Central memory CD8-positive, alpha-beta T cell (primary cell): Measurements from ENCODE around the gene PCSK9.

Experiments used
- ATAC-seq: fragments of 150-1000 bp; cut with Tn5 transposase; replicated peaks from 2 replicates; pipeline ENCODE4 v1.10.0; 2022; ENCODE audit warnings: mild to moderate bottlenecking, moderate FRiP score, moderate number of reproducible peaks; ENCODE audit not compliant: poor library complexity, severe bottlenecking; ENCODE audit errors: extremely low read depth
- DNase-seq, 2 donors: peaks; one replicate each; pipeline ENCODE4 v3.0.0; 2021; ENCODE audit warnings: low spot score in 2 of 2
- H3K27ac Mint-ChIP-seq: one replicate; pipeline ENCODE4 v1.8.0; 2022; ENCODE audit warnings: low read depth, mild to moderate bottlenecking, moderate library complexity, mixed read lengths
- H3K27me3 Mint-ChIP-seq: one replicate; pipeline ENCODE4 v1.8.0; 2022; ENCODE audit warnings: mixed read lengths
- H3K36me3 Mint-ChIP-seq: one replicate; pipeline ENCODE4 v1.8.0; 2022; ENCODE audit warnings: mild to moderate bottlenecking, moderate library complexity, mixed read lengths; ENCODE audit not compliant: insufficient read depth
- H3K4me1 Mint-ChIP-seq: one replicate; pipeline ENCODE4 v1.8.0; 2022; ENCODE audit warnings: mixed read lengths
- H3K4me3 Mint-ChIP-seq: one replicate; pipeline ENCODE4 v1.8.0; 2022; ENCODE audit warnings: mild to moderate bottlenecking, moderate library complexity, mixed read lengths
- H3K9me3 Mint-ChIP-seq: one replicate; pipeline ENCODE4 v1.8.0; 2022; ENCODE audit warnings: mixed read lengths

PCSK9 gene

DNA sequence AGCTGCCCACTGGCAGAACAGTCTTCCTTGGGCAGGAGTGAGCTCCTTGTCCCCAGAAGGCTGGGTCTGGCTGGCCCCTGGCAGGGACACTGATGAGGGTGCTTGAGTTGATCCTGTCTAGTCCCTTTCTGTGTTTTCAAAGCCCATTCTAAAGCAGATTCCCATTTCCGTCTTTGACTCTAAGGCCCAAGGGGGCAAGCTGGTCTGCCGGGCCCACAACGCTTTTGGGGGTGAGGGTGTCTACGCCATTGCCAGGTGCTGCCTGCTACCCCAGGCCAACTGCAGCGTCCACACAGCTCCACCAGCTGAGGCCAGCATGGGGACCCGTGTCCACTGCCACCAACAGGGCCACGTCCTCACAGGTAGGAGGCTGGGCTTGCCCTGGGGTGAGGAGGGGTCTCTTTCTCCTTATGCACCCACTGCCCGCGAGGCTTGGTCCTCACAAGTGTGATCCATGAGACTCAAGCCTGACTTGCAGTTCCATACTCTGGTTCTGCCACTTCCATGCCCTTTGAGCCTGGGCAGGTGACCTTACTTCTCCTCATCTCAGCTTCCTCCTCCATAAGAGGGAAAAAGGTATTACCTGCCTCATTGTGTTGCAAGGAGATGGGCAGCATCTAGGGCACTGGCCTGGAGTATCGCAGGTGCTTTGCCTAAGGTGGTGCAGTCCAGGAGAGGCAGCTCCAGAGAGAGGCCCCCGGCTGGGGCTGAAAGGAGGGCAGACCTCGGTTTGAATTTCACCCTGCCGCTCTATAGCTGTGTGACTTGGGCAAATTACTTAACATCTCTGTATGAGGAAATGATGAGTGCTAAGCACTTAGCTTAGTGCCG lies 20.2 kb downstream of the PCSK9 start:
- Mint-ChIP-seq H3K27me3 (no peaks in the 10 kb centered on the region), H3K4me3 (no peak overlapping the region)

DNA sequence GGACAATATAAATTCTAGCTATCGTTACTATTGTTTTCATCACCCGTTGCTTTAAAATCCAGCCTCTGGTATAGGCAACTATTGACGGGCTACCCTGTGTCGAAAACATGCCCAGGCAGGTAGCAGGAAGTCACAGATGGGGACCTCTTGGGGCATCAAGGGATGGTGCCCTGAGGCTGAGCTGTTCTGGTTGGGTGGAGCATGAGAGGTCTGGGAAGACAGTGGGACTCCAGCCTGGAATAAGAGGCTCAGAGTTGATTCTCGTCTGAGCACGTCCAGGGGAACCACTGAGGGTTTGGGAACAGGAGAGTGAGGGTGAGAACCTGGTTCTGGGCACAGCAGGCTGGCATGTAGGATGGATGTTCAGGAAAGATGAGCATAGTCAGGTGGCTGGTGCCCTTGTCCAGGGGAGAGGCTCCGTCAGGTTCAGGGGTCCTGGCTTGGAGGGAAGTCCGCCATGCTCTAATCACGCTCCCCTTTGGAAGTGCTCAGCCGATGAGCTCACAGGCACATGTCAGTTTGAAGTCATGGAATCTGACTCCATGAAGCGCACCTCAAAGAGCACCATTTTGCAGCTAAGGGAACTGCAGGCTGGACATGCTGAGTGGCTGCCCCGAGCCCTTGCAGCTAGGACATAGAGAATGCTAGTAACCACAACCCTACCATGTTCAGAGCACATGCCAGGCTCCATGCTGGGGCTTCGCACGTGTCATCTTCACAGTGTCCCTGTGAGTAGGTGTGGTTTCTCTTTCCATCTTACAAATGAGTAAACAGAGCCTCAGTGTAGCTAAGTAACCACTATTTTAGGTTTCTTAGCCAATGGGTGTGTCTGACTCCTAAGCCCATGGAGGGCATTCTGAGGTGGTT lies 21.0 kb downstream of the PCSK9 start:
- Mint-ChIP-seq H3K27ac (no peak overlapping the region), H3K9me3 (no peaks in the 10 kb centered on the region), H3K27me3 (no peaks in the 10 kb centered on the region), H3K4me1 (no peaks in the 10 kb centered on the region), H3K4me3 (no peak overlapping the region), H3K36me3 (no peaks in the 10 kb centered on the region)
- ATAC-seq (no peak), DNase-seq (no peak)

More for the DNA sequence above, 20.2 kb downstream of the PCSK9 start:
- Mint-ChIP-seq H3K9me3 (no peaks in the 10 kb centered on the region), H3K4me1 (no peaks in the 10 kb centered on the region), H3K36me3 (no peaks in the 10 kb centered on the region), H3K27ac (no peak overlapping the region)
- no peak for DNase-seq
- ATAC-seq = no peak

DNA sequence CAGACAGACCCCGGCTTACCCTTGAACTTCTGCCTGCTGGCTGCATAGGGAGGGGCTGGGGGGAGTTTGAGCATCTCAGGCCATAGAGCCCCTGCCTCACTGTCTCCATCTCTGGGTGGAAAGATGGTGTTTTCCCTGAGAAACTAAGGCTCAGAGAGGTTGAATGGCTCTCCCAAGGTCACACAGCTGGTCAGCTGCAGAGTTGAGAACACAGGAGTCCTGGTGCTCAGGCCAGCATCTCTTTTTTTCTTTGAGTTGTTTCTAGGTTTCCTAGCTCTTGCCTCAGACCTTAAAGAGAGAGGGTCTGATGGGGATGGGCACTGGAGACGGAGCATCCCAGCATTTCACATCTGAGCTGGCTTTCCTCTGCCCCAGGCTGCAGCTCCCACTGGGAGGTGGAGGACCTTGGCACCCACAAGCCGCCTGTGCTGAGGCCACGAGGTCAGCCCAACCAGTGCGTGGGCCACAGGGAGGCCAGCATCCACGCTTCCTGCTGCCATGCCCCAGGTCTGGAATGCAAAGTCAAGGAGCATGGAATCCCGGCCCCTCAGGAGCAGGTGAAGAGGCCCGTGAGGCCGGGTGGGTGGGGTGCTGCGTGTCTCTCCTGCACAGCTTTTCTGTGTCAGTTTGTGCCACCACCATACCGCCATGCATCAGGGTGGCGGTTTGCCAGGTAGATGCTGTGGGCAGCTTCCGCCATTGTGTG lies 21.8 kb downstream of the PCSK9 start:
- Mint-ChIP-seq H3K9me3 (no peaks in the 10 kb centered on the region), H3K27me3 (no peaks in the 10 kb centered on the region), H3K27ac (no peak overlapping the region), H3K4me1 (no peaks in the 10 kb centered on the region), H3K36me3 (peaks cover 4% of the 10 kb centered on the region), H3K4me3 (no peak overlapping the region)
- DNase-seq (no peak), ATAC-seq (no peak)

DNA sequence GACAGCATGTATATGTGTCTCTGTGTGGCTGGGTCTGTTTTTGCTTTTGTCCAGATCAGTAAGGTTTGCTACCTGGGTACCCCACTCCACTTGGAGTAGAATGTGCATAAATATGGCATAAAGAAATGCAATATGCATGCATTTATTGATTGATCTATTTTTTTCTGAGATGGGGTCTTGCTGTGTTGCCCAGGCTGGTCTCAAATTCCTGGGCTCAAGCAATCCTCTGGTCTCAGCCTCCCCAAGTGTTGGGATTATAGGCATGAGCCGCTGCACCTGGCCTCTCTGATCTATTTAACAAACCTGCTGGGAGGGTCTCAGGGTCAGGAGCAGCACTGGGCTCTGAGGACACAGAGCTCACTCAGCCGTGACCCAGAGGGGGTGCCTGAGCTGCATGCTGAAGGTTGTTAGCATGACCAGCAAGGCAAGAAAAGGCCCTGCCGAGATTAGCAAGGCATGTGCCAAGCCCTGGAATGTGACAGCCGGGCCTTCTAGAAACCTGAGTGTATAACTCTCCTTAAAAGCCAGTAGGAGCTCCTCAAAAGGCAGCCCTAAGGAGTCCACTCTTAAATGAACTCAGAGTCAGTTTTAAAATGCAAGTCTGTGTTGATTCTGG lies 22.5 kb downstream of the PCSK9 start:
- no peak overlapping the region for H3K4me3 Mint-ChIP-seq

DNA sequence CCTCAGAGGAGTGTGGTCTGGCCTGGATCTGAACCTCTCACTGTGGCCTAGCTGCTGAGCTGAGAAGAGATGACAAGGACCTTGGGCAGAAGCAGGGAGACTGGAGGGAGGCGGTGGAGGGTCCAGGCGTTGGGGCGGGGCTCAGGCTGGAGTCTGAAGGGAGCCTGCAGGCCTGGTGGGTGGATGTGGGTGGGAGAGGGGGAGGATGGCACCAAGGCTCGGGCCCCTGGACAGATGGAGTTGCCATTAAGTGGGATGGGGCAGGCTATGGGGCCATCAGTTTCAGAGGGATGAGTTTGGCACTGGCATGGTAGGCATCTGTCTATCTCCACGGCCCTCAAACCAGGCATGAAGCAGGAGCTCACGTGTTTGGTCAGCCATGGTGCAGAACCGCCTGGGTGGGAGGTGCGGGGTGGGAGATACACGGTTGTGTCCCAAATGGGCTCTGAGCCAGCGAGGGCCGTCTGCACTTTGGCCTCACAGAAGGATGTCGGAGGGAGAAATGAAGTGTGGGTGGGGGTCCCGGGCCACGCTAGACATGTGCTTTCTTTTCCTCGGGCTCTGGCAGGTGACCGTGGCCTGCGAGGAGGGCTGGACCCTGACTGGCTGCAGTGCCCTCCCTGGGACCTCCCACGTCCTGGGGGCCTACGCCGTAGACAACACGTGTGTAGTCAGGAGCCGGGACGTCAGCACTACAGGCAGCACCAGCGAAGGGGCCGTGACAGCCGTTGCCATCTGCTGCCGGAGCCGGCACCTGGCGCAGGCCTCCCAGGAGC lies 23.6 kb downstream of the PCSK9 start:
- DNase-seq (no peak), ATAC-seq (no peak)
- Mint-ChIP-seq H3K9me3 (no peaks in the 10 kb centered on the region), H3K27ac (no peak overlapping the region), H3K27me3 (no peaks in the 10 kb centered on the region), H3K36me3 (peaks cover 17% of the 10 kb centered on the region), H3K4me1 (no peaks in the 10 kb centered on the region), H3K4me3 (no peak overlapping the region)

More for the DNA sequence above, 22.5 kb downstream of the PCSK9 start:
- Mint-ChIP-seq H3K27ac (peak overlapping the region; percentile 36), H3K9me3 (no peaks in the 10 kb centered on the region), H3K4me1 (no peaks in the 10 kb centered on the region), H3K27me3 (no peaks in the 10 kb centered on the region), H3K36me3 (peaks cover 8% of the 10 kb centered on the region)
- no peak for ATAC-seq
- DNase-seq = no peak

DNA sequence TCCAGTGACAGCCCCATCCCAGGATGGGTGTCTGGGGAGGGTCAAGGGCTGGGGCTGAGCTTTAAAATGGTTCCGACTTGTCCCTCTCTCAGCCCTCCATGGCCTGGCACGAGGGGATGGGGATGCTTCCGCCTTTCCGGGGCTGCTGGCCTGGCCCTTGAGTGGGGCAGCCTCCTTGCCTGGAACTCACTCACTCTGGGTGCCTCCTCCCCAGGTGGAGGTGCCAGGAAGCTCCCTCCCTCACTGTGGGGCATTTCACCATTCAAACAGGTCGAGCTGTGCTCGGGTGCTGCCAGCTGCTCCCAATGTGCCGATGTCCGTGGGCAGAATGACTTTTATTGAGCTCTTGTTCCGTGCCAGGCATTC lies 24.2 kb downstream of the PCSK9 start:
- no peak for DNase-seq
- no peaks in the 10 kb centered on the region for H3K4me1 Mint-ChIP-seq
- no peak overlapping the region for H3K27ac Mint-ChIP-seq
- H3K36me3 Mint-ChIP-seq = peaks cover 20% of the 10 kb centered on the region
- no peaks in the 10 kb centered on the region for H3K27me3 Mint-ChIP-seq
- H3K4me3 Mint-ChIP-seq = no peak overlapping the region
- ATAC-seq = no peak
- H3K9me3 Mint-ChIP-seq = no peaks in the 10 kb centered on the region

DNA sequence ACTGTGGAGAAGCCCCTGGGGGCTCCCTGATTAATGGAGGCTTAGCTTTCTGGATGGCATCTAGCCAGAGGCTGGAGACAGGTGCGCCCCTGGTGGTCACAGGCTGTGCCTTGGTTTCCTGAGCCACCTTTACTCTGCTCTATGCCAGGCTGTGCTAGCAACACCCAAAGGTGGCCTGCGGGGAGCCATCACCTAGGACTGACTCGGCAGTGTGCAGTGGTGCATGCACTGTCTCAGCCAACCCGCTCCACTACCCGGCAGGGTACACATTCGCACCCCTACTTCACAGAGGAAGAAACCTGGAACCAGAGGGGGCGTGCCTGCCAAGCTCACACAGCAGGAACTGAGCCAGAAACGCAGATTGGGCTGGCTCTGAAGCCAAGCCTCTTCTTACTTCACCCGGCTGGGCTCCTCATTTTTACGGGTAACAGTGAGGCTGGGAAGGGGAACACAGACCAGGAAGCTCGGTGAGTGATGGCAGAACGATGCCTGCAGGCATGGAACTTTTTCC lies 24.8 kb downstream of the PCSK9 start:
- no peaks in the 10 kb centered on the region for H3K4me1 Mint-ChIP-seq
- ATAC-seq = no peak

DNA sequence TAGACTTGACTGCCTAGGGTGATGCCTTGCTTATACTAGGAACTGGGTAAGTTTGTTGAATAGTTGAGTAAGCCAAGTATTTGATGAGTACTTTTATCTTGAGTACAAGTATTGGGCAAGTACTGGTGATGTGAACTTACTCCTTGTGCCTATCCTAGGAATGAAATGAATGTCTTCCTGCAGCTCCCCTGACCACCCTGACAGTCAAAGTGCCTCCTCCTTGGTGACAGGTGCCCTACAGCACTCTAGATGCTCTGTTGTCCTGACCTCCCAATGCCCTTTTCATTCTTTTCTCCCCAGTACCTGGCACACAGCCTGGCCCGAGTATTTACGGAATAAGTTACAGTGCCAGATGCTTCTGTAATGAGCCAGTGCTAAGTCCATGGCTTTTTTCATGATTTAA lies 25.5 kb downstream of the PCSK9 start:
- Mint-ChIP-seq H3K4me1 (no peaks in the 10 kb centered on the region), H3K27me3 (no peaks in the 10 kb centered on the region), H3K36me3 (peaks cover 32% of the 10 kb centered on the region), H3K4me3 (no peak overlapping the region), H3K27ac (no peak overlapping the region), H3K9me3 (no peaks in the 10 kb centered on the region)
- DNase-seq = no peak
- no peak for ATAC-seq

More for the DNA sequence above, 24.8 kb downstream of the PCSK9 start:
- Mint-ChIP-seq H3K4me3 (no peak overlapping the region), H3K27ac (no peak overlapping the region), H3K27me3 (no peaks in the 10 kb centered on the region), H3K36me3 (peaks cover 26% of the 10 kb centered on the region), H3K9me3 (no peaks in the 10 kb centered on the region)
- DNase-seq = no peak

DNA sequence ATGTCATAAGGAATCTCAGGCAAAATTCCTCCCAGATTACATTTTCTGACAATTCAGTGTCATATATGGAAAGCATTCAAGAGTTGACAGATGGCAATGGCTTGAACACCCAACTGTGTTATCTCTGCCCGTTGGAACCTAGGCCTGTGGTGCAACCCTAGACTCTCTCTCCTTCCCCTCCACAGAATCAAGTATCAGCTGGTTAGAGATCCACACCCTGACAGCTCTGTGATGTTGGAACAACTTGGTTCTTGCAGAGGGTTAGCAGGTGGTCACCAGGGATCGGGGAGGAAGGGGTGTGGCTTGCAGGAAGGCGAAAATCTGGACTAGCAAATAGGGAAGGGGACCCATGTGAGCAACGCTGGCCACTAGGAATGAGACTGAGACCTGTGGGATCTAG lies 26.3 kb downstream of the PCSK9 start:
- Mint-ChIP-seq H3K4me3 (no peak overlapping the region), H3K4me1 (no peaks in the 10 kb centered on the region), H3K36me3 (peaks cover 40% of the 10 kb centered on the region), H3K27me3 (no peaks in the 10 kb centered on the region), H3K27ac (no peak overlapping the region), H3K9me3 (no peaks in the 10 kb centered on the region)
- ATAC-seq = no peak
- DNase-seq = no peak

DNA sequence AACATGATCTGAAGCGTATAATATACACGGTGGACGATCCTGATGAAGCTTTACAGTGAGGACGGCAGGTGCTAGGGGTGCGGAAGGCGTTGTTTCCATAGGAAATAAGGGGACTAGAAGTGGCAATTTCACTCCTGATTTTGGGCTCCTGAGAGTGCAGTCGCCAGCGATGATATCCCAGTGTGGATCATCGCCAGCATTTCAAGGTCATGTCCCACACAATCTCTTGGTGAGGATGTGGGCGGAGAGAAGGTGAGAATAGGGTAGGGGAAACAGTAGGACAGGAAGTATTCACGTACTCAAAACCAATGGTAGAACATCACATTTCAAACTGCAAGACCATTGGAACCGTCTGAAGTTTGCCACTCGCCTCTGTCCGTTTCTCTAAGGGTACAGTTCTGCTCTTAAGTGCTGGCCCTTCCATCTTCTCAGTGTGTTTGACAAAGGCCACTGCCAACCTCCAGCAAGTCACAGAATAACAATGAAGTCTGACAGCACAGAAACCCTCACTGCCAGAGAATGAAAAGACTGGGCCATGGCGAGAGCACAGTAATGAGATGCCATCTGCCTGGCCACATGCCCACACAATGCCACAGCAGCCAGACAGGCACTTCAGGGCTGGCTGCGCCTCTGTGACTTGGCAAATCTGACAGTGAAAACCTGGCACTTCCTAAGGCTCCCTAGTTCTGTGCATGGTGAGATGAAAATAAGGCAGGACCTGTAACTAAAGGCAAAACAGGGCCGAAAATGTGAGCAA lies 27.9 kb downstream of the PCSK9 start:
- Mint-ChIP-seq H3K4me1 (no peaks in the 10 kb centered on the region), H3K27me3 (no peaks in the 10 kb centered on the region), H3K4me3 (no peak overlapping the region), H3K36me3 (peaks cover 53% of the 10 kb centered on the region), H3K9me3 (no peaks in the 10 kb centered on the region), H3K27ac (peak overlapping the region; percentile 45)
- ATAC-seq (no peak), DNase-seq (no peak)

DNA sequence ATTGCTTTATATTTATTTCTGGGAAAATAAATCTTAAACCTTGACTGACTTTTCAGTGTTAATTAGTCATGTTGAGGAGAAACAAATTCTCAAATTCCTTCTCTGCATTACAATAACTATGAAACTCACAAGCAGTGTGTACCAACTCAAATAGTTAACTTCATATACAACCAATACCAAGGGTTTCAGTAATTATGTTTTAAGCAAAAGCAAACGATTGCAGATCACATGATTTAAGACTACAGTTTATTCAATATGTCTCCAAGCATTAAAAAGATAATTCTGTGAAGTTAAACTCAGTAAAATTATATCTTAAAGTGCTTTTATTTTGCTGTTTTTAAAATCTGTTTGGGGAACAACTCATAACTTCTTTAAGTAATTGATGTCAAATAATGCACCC lies 28.6 kb downstream of the PCSK9 start:
- ATAC-seq (no peak), DNase-seq (no peak)
- no peaks in the 10 kb centered on the region for H3K4me1 Mint-ChIP-seq
- H3K4me3 Mint-ChIP-seq = no peak overlapping the region
- no peak overlapping the region for H3K27ac Mint-ChIP-seq
- peaks cover 60% of the 10 kb centered on the region for H3K36me3 Mint-ChIP-seq
- no peaks in the 10 kb centered on the region for H3K27me3 Mint-ChIP-seq
- H3K9me3 Mint-ChIP-seq = no peaks in the 10 kb centered on the region
